GM12878 (cell line): ENCODE data around the gene RAC2. TPM values are rescaled to one million over a fixed set of nuclear protein-coding genes. Genes with fewer than 3 reads are reported as not detected.

ENCODE experiments used
- ATAC-seq: fragments of 200-7000 bp; cut with Tn5 transposase; 3 replicates; pipeline ENCODE4 v1.9.1; 2020; ENCODE audit warnings: mild to moderate bottlenecking, moderate library complexity
- BruUV-seq: library from RNA; stranded (reverse); fragments of 400-500 nt; replicated peaks from 2 replicates; lab custom pipeline; 2021; lab: Mats Ljungman, UMichigan
- CTCF ChIA-PET: fragments of 300-600 bp; sonication (Branson Sonifier 250); formaldehyde crosslinking; extraction: SDS; loops from one replicate; lab custom pipeline; 2021; ENCODE audit warnings: inconsistent platforms; lab: Yijun Ruan, JAX
- POLR2A ChIA-PET: fragments of 350-600 bp; formaldehyde crosslinking; extraction: SDS; loops from one replicate; lab custom pipeline; 2021; ENCODE audit warnings: inconsistent platforms; lab: Charles Lee
- RAD21 ChIA-PET: fragments of 300-600 bp; sonication (Branson Sonifier 250); formaldehyde crosslinking; loops from one replicate; lab custom pipeline; 2023; ENCODE audit warnings: antibody characterized with exemption; ENCODE audit not compliant: unreplicated experiment; lab: Charles Lee
- SMC1A ChIA-PET: fragments of 300-600 bp; sonication (Branson Sonifier 250); formaldehyde crosslinking; loops from one replicate; lab custom pipeline; 2023; ENCODE audit not compliant: unreplicated experiment, uncharacterized antibody; lab: Charles Lee
- DNase-seq: peaks from one replicate; pipeline ENCODE4 v3.0.0-alpha.2; 2011; ENCODE audit warnings: low read depth, low spot score
- FAIRE-seq: peaks from 3 replicates; lab custom pipeline; 2011; peaks lifted over from hg19 to GRCh38; lab: Jason Lieb, UNC
- H2AFZ ChIP-seq: 2 replicates; pipeline ENCODE4 v1.6.0; 2011; ENCODE audit warnings: low read depth, low read length, control low read depth; ENCODE audit not compliant: control insufficient read depth
- H3K27ac ChIP-seq: 2 replicates; pipeline ENCODE4 v1.5.1; 2011; ENCODE audit warnings: control low read depth; ENCODE audit not compliant: control insufficient read depth, insufficient read depth
- H3K27me3 ChIP-seq, 2 experiments: replicated peaks in 1 of 2; 2 replicates each; pipeline versions ENCODE4 v1.6.0 to v1.6.1; 2011; ENCODE audit warnings: low read length in 1 of 2; ENCODE audit not compliant: control insufficient read depth in 2 of 2, insufficient read depth in 2 of 2
- H3K36me3 ChIP-seq, 2 experiments: 2 replicates each; pipeline ENCODE4 v1.5.1; 2011; ENCODE audit warnings: low read length in 1 of 2; ENCODE audit not compliant: control insufficient read depth in 2 of 2, insufficient read depth in 2 of 2
- H3K4me1 ChIP-seq: 2 replicates; pipeline ENCODE4 v1.6.1; 2011; ENCODE audit warnings: mild to moderate bottlenecking, low read length, moderate library complexity, mixed read lengths; ENCODE audit not compliant: control insufficient read depth, insufficient read depth
- H3K4me2 ChIP-seq: 2 replicates; pipeline ENCODE4 v1.6.0; 2011; ENCODE audit warnings: control low read depth; ENCODE audit not compliant: control insufficient read depth, insufficient read depth
- H3K4me3 ChIP-seq: fragments of 200-600 bp; sonication (generic); 2 replicates; pipeline ENCODE4 v1.5.1; 2016
- H3K79me2 ChIP-seq: 2 replicates; pipeline ENCODE4 v1.6.0; 2011; ENCODE audit warnings: low read length; ENCODE audit not compliant: control insufficient read depth, insufficient read depth
- H3K9ac ChIP-seq: 2 replicates; pipeline ENCODE4 v1.8.0; 2011; ENCODE audit warnings: low read length, control low read depth, mixed read lengths; ENCODE audit not compliant: control insufficient read depth, insufficient read depth
- H3K9me3 ChIP-seq: replicated peaks from 3 replicates; pipeline ENCODE4 v1.5.1; 2011; ENCODE audit warnings: mild to moderate bottlenecking, low read length; ENCODE audit not compliant: control insufficient read depth, insufficient read depth
- H4K20me1 ChIP-seq: 2 replicates; pipeline ENCODE4 v1.6.0; 2011; ENCODE audit not compliant: control insufficient read depth, insufficient read depth
- ASH2L ChIP-seq: fragments of 300-600, 200-600 bp; sonication (generic); IDR thresholded peaks from 2 replicates; pipeline ENCODE4 v1.6.1; 2017; ENCODE audit warnings: low read depth, mild to moderate bottlenecking, borderline replicate concordance
- BCL11A ChIP-seq: IDR thresholded peaks from 2 replicates; pipeline ENCODE4 v1.6.1; 2011; ENCODE audit warnings: low read depth, low read length
- BCL3 ChIP-seq: IDR thresholded peaks from 2 replicates; pipeline ENCODE4 v1.6.1; 2011; ENCODE audit warnings: borderline replicate concordance, low read depth, mild to moderate bottlenecking, moderate library complexity, low read length; ENCODE audit not compliant: insufficient read depth, poor library complexity, severe bottlenecking
- BHLHE40 ChIP-seq, 2 experiments: fragments of 450-650 bp in 1 of 2; IDR thresholded peaks; 2 replicates each; pipeline ENCODE4 v1.6.1; 2011 to 2017; ENCODE audit warnings: low read depth in 2 of 2, borderline replicate concordance in 1 of 2, improper control_type of control experiment in 1 of 2, low read length in 1 of 2, mild to moderate bottlenecking in 1 of 2
- IKZF1 ChIP-seq: fragments of 450-650 bp; conservative IDR thresholded peaks from 2 replicates; pipeline ENCODE4 v1.6.1; 2017; ENCODE audit warnings: antibody characterized with exemption, mild to moderate bottlenecking
- JUNB ChIP-seq: IDR thresholded peaks from 2 replicates; pipeline ENCODE4 v1.6.1; 2016; ENCODE audit warnings: antibody characterized with exemption, mild to moderate bottlenecking
- MAX ChIP-seq: IDR thresholded peaks from 2 replicates; pipeline ENCODE4 v1.6.1; 2012; ENCODE audit warnings: low read depth, low read length, improper control_type of control experiment
- MEF2A ChIP-seq: IDR thresholded peaks from 2 replicates; pipeline ENCODE4 v1.6.1; 2011; ENCODE audit warnings: low read depth, mild to moderate bottlenecking, low read length, moderate library complexity; ENCODE audit not compliant: insufficient read depth
- MLLT1 ChIP-seq: fragments of 450-650 bp; IDR thresholded peaks from 2 replicates; pipeline ENCODE4 v1.6.1; 2016; ENCODE audit warnings: mild to moderate bottlenecking
- NFIC ChIP-seq: IDR thresholded peaks from 2 replicates; pipeline ENCODE4 v1.6.1; 2012; ENCODE audit warnings: low read depth, mild to moderate bottlenecking, inconsistent platforms, low read length, moderate library complexity
- NFXL1 ChIP-seq: fragments of 450-650 bp; IDR thresholded peaks from 2 replicates; pipeline ENCODE4 v1.6.1; 2017; ENCODE audit warnings: antibody characterized with exemption, mild to moderate bottlenecking, borderline replicate concordance
- NFYB ChIP-seq: IDR thresholded peaks from 2 replicates; pipeline ENCODE4 v1.6.1; 2011; ENCODE audit warnings: low read depth, mild to moderate bottlenecking, low read length, improper control_type of control experiment, moderate library complexity; ENCODE audit not compliant: insufficient read depth
- NR2C2 ChIP-seq: IDR thresholded peaks from 2 replicates; pipeline ENCODE4 v1.6.1; 2011; ENCODE audit warnings: borderline replicate concordance, low read depth; ENCODE audit not compliant: control insufficient read depth, insufficient read length
- PBX3 ChIP-seq: IDR thresholded peaks from 2 replicates; pipeline ENCODE4 v1.6.1; 2011; ENCODE audit warnings: mild to moderate bottlenecking, low read depth, low read length, moderate library complexity; ENCODE audit not compliant: insufficient replicate concordance
- RBBP5 ChIP-seq: fragments of 200-600 bp; sonication (generic); conservative IDR thresholded peaks from 2 replicates; pipeline ENCODE4 v1.6.1; 2016
- SREBF1 ChIP-seq: IDR thresholded peaks from 2 replicates; pipeline ENCODE4 v1.6.1; 2012; ENCODE audit warnings: mild to moderate bottlenecking, low read length
- SRF ChIP-seq, 2 experiments: IDR thresholded peaks; 2 replicates each; pipeline ENCODE4 v1.6.1; 2011; ENCODE audit warnings: low read depth in 2 of 2, low read length in 2 of 2, mild to moderate bottlenecking in 1 of 2, moderate library complexity in 1 of 2
- SUPT20H ChIP-seq: IDR thresholded peaks from 2 replicates; pipeline ENCODE4 v1.6.1; 2011; ENCODE audit warnings: low read depth, mild to moderate bottlenecking, low read length, moderate library complexity, borderline replicate concordance; ENCODE audit not compliant: control insufficient read depth
- TCF12 ChIP-seq: IDR thresholded peaks from 2 replicates; pipeline ENCODE4 v1.6.1; 2011; ENCODE audit warnings: low read depth, mild to moderate bottlenecking, low read length
- WGBS: methylation state at CpG from one replicate; pipeline ENCODE4 v1.1.6; 2016; ENCODE audit warnings: low lambda C conversion rate; ENCODE audit not compliant: insufficient replicate concordance, insufficient coverage; ENCODE audit errors: missing lambda C conversion rate; 5-methylcytosine and 5-hydroxymethylcytosine counted together
- in situ Hi-C: fragments of 300-500 bp; cut with MboI; formaldehyde crosslinking; loops from 9 replicates; pipeline ENCODE4 v1.14.3; 2018; ENCODE audit warnings: mixed read lengths
- intact Hi-C: fragments of 100-400 bp; cut with micrococcal nuclease; formaldehyde crosslinking; loops from one replicate; pipeline ENCODE4 v1.14.2; 2022; ENCODE audit not compliant: unreplicated experiment
- polyA plus RNA-seq, 11 experiments: library from polyadenylated mRNA; depleted of rRNA in 4 of 11; unstranded in 6 of 11; stranded (reverse) in 5 of 11; fragments of >200 nt; fragmentation: Nextera tagmentation in 4 of 11; fragmentation: Illumina TruSeq in 1 of 11; extraction: Ambion mirVana in 4 of 11; extraction: Trizol in 1 of 11; gene quantifications; 1 replicate in 1 of 11; 2 replicates in 10 of 11; pipeline versions ENCODE4 v1.2.1 to v1.2.3, GENCODE V29; 2011 to 2016; ENCODE audit warnings: inconsistent platforms in 2 of 11, missing spikeins in 2 of 11, low read depth in 1 of 11
- total RNA-seq, 4 experiments: library from RNA; depleted of rRNA in 3 of 4; stranded (reverse); fragments of >200 nt in 3 of 4; fragmentation: Illumina TruSeq in 1 of 4; extraction: Trizol in 1 of 4; gene quantifications; 2 replicates each; pipeline versions ENCODE4 v1.2.1 to v1.2.3, GENCODE V29; 2013 to 2021

Gene RAC2
- total and polyA plus RNA-seq, 10 of the 15 experiments (the other 5 are each of a cell fraction or from before 2014, with no cell fraction given), result 102 to 386 (median 304) TPM

GRCh38 chr22:37233751-37234631 is 10.1 kb downstream of the RAC2 start:
- no peak overlapping the region; the same call in 1 of the 2 replicates for H3K27ac ChIP-seq

More at GRCh38 chr22:37233751-37234631, 10.1 kb downstream of the RAC2 start:
- Histone ChIP-seq H3K4me2 (no peak overlapping the region; the same call in 1 of the 2 replicates), H3K4me3 (no peak overlapping the region), H3K4me1 (peaks cover 88% of the 10 kb centered on the region), H2AFZ (no peak overlapping the region), H3K9me3 (no peaks in the 10 kb centered on the region), H3K36me3 (peaks cover 42 to 44% of the 10 kb centered on the region in 2 experiments), H3K9ac (no peak overlapping the region), H4K20me1 (peaks cover 8% of the 10 kb centered on the region; the same call in 1 of the 2 replicates), H3K27me3 (no peaks in the 10 kb centered on the region), H3K79me2 (peaks cover 58% of the 10 kb centered on the region)
- intact Hi-C loops, result no loop called here
- CTCF ChIA-PET, result no interaction called here
- DNase-seq, result no peak
- no peak for ATAC-seq
- in situ Hi-C loops, result no loop called here
- TF ChIP-seq RBBP5 (no peak), NFXL1 (no peak), NFIC (no peak), BCL11A (no peak), MLLT1 (no peak), NR2C2 (no peak), SREBF1 (no peak), SRF (IDR thresholded peaks at IDR 0.05; ENCODE audit: low read depth in 2 of 2, low read length in 2 of 2) (no peak), JUNB (no peak), BHLHE40 (IDR thresholded peaks at IDR 0.05; ENCODE audit: borderline replicate concordance in 1 of 2, low read depth in 2 of 2, low read length in 1 of 2) (no peak), NFYB (no peak), BCL3 (no peak), MAX (no peak), PBX3 (no peak), TCF12 (no peak), MEF2A (no peak), ASH2L (no peak), SUPT20H (no peak), IKZF1 (no peak; the same call in 1 of the 2 replicates)
- SMC1A ChIA-PET, result interaction anchor here (6.5 kb wide), 1 partner anchor 9 kb away, joined by 109 read pairs; the partner anchor contains the start of gene RAC2
- RAD21 ChIA-PET, result no interaction called here
- 84% methylated on average over 26 of the region's 27 CpGs for WGBS
- POLR2A ChIA-PET, result interaction anchor here (1.3 to 2.3 kb wide), 2 partner anchors 9 to 17 kb away, joined by 7 to 9 read pairs; no protein-coding TSS in a partner anchor
- BruUV-seq, result no TSS peak
- no peak for FAIRE-seq
